Activated CD4-positive, alpha-beta T cell treated with anti-CD3 and anti-CD28 coated beads for 4 hours (primary cell): ENCODE measurements around the gene IGF1R.
A peak's percentile ranks its signal among the peaks of the same experiment; 100 is the strongest.

Experiments
- DNase-seq, 2 donors: peaks; one replicate each; pipeline ENCODE4 v3.0.0-alpha.2; 2020

IGF1R gene

DNA sequence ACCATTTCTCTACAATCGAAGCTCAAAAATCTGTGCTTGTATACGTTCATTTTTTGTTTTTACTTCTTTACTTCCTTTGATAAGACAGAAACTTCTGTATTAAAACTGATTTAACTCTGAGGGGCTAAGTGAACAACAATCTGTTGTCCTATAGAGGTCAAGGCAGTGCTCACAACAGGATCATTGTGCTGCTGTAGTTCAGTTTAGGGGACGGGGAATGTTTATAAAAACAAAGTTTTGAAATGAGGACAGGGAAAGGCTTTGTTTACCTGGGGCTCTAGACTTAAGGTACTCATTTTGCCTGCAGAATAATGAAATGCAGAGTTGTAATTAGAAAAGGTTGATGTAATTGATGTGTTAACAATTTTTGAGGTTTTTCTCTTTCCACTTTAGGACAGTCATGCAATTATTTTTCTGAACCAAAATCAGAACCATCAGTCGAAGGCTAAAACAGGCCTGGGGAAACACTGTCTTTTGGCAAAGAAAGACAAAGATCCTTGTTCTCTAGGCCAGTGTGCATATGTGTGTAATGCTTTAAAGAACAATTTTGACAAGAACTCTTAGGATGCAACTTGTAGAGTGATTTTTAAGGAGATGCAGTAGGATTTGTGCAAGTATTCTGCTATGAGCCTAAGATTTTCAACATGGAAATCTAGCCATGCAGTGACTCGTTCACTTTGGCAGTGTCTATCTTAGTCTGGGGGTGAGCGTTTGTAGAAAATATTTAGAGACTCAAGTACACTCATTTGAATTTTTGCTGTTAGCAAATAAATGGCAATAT is 194.0 kb downstream of the IGF1R start:
- no peak for DNase-seq

DNA sequence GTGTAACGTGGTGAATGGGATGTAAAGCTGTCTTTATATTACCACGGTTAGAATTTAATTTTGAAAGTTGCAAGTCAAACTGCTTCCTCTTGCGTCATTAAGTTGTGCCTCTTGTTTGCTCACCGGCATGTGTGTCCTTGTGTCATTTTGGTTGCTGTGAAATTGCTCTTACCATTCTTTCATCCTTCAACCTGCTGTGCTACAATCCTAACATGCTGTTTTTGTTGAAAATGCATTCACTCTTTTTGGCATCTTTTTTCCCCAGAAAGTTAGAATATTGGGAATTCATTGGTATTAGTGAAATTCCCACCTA is 194.6 kb downstream of the IGF1R start:
- DNase-seq, result no peak

DNA sequence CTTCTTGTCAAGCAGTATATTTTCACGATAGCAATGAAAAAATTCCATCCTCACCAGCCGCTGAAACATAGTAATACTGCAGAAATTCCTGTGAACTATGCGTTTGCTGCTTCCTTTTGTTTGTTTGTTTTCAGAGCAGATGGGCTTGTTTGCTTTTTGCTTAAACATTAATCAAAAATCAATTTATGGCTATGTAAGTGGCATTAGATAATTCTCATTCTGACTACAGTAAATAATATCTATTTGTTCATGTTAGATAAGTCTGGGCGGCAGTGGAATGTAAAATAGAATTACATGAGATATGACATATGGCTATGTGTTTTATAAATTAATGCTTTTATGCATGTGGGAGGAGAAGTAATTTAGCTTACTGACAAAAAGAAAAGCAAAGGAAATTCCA is 195.5 kb downstream of the IGF1R start:
- DNase-seq, result no peak

DNA sequence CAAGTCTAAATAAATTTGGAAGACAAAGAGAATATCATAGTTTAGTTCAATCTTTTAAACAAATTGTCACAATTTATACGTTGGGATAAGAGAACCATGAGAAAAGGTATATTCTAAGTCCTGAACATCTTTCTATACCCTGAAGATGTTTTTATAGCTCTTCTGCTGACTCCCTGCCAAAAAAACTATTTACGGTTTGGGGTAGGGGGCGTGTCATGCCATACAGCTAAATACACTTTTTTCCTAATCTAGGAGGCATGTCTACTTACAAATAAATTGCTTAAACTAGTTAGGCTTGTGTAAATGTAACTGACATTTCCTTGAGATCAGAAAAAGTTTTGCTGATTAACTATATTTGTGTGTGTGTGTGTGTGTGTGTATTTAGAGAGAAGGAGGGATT is 195.9 kb downstream of the IGF1R start:
- no peak for DNase-seq

DNA sequence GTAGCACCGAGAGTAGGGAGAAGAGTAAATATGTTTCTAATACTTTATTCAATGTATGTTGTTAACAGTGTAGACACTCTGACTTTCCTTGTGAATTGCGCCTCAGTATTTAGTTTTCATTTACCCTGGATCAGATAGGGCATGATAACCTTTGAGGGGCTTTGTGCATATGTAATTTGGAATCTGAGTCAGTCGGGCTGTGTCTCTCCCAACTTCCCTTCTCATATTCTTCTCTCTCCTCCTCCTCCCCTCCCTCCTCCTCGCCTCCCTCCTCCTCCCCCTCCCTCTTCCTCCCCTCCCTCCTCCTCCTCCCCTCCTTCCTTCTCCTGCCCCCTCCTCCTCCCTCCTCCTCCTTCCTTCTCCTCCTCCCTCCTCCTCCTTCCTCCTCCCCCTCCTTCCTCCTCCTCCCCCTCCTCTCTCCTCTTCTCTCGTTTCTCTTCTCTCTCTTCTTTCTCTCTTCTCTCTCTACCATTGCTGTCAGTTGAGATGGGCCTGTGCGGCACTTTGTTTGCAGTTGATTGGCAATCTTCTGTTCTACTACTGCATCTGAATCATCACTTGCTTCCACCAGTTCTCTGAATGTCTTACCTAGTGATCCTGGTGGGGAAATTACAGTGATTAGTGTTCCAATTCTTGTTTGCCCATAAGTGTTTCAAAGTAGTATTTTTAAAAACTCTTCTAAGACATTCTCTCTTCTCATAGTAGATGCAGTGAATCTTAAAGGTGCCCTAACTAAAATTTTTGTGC is 197.0 kb downstream of the IGF1R start:
- no peak for DNase-seq

DNA sequence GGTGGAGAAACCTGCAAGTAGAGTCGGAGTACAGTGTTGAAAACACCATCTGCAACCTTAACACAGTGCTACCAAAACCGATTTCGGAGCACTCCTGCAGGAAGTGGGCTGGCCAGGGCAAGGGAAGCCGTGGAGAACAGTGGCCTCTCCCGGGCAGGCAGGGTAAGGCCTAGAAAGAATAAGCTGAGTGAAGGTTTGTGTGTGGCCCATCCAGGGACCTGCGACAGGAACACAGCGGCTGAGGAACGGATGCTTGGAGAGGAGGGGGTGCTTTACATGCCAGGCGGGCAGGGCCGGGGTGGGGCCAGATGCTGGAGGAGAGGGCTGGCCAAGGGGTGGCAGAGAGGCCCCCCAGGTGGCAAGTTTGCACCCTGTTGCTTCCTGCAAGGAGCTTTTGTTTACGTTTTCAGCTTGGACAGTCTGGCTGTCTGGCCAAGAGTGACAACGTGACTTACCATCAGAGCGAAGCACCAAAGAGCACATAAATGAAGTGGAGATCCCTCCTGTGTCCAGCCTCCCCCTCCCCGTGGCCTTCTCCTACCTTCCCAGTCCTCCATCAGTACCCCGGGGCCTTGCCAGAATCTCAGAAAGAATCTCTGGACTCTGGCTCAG is 202.7 kb downstream of the IGF1R start:
- DNase-seq, result peak; percentile 45 to 46

DNA sequence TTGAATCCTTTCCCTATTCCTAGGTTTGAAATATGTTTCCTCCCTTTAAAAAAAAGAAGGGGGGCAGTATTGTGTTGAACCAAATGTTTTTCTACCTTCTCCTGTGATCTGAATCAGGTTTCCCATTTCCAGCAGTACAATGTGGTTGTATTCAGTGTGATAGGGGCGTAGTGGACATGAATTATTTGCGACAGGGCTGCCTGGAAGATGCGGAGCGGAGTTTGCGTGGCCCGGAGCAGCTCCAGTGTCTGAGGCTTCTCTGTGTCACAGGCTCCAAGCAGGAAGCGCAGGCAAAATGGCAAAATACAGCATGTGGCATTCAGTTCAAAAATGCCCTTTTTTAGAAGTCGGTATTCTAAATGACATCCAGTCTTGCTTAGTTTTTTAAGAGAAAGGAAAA is 204.8 kb downstream of the IGF1R start:
- peak; percentile 31 to 59 for DNase-seq

DNA sequence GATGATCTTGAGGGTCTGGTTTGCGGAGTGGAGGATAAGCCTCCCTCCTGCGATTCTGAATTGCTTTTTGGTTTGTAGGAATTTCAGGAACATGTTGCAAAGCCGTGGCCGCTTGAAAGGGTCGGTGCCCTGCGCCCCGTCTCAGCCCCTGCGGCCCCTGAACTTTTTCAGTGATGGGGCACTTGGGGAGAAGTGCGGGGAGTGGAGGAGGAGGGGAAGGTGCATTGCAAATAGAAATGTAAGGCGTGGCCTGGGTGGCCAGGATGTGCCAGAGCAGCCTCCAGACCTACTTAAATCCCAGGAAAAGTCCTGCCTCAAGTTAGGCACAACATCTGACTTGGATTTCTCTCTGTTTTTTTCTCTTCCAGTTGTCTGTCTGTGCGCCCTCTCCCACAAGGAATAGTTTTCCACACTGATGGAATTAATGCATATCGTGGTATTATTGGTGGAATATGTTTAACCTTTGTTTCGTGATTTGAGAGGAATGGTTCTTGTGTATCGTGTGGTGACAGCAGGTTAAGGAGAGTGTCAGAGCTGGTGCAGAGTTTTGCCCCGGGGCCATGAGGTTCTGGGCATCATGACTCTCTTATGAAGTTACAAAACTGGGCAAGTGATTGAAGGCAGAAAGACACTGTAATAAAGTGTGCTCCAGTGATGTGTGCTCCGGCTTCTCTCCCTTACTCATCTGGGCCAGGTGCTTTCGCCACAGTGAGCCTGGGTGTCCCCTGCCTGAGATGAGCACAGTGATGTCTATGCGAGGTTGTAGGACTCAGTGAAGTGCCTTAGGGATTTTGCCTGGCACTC is 205.5 kb downstream of the IGF1R start:
- DNase-seq, result no peak

DNA sequence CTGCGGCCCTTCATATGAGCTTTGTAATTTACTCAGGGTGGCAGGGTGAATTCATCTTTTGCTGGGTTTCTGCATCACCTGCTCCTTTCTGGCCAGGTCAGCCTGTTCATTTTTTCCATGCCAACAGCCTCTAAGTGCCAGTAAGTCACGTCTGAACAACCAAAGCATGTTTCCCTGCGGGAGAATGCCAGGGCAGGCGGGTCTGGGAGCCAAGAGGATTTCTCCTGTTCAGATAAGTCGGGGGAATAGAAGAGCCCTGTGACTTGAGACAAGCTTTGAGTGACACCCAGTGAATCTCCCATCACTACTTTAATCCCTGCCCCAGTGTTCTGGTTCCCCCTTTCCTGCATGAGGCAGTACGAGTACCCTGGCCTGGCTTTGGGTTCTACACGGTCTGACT is 206.2 kb downstream of the IGF1R start:
- DNase-seq, result no peak

DNA sequence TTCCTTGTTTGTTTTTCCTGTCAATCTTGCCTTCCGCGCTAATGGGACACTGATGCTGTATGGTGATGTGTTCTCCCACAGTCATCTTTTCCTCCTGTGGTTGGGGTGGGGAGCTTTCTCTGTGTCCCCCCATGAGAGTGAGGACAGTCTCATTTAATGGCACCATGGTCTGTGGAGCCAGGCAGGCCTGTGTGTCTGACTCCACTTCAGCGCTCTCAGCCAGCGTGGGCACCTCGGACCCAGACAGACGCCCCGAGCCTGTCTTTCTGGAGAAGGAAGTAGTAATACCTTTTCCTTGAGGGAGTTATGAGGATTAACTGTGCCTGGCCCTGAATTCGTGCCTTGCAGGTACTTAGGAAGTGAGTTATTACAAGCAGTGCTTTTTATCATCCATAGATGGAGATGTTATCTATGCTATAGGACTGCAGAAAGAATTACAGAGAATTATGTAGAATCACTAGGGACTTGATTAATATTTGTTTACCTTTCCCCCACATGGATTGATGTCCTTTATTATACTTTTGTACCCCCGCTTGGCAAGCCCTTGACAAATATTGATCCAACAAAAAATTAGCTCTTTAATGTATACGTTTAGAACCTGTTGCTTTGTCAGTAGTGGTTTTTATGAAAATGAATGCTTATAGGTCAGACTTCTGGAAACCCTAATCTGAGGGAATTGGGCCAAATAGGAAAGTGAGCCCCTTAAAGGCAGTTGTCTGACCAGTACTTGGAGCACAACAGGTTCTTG is 206.9 kb downstream of the IGF1R start:
- DNase-seq, result no peak

DNA sequence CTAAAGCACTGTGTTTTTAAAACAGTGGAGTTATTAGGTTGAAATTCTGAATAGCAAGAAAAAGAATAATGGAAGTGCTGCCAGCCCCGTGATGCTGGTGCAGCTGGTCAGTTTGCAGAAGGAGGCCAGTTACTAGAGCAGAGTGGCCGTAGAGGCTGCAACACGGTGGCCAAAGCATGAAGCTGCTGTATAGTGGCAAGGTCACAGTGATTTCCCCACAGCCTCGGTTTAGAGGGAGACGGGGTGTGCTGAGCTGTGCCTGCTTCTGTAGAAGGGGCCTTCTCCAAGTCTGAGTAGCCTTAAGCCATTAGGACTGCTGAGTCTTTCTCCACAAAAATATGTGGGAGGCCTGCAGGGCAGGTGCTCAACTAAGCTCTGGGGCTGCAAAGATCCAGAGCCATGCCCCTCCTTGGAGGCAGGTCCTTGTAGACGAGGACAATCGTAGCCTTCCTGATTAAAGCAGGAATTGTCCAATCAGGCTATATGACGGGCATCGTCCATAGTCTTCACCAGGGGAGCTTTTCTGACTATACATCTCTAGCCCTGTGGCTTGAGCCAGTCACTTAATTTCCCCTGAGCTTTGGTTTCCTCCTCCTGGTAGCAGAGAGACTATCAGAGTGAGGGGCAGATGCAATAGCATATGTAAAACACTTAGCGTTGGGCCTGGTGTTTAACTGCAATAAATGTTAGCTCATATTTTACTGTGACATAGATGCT is 207.6 kb downstream of the IGF1R start:
- DNase-seq, result no peak

DNA sequence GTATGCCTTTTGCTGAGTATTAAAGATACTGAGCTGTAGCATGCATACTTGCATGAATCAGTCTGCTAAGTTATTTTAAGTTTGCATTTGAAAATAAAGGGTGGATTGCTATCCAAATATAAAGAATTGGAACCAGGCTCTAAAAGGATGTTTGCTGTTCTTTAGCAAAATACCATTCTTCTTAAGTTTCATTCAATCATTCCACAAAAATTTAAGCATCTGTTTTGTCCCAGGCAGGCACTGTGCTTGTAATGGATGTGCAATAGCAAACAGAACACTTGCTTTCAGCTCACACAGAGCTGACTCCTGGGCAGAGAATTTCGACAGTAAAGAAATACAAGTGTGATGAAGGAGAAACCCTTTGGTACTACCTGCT is 208.2 kb downstream of the IGF1R start:
- no peak for DNase-seq

DNA sequence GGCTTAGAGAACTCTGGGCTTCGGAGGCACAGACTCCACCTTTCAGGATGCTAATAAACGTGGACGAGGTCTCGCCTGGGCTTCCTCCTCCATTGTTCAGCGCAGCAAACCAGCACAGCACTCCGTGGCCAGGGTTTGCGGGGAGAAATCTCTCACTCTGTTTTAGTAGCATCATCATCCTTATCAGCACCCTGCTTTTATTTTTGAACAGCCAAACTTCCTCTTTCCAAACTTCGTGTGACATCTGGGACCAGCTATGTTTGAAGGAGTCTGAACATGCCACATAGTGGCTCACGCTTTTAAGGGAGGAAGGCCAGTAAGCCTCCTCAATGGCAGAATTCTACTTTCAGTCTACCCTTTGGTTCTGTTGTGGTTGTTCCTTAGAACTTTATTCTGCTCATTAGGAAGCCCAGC is 210.3 kb downstream of the IGF1R start:
- DNase-seq, result no peak

DNA sequence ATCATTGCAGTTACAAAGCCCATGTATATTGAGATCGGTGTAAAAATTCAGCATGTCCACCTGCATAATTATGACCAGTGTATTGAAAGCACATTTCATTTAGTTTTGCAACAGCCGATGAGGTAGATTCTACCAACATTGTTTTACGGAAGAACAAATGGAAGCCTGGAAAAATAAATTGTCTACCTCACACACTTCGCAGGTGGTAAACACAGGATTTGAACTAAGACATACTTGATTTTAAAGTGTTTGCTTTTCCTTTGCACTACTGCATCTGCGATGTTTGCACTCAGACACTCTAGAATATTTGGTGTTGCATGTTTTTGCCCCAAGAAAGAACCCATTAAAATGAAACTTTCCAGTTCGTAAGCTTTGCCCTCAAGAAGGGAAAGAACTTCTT is 210.8 kb downstream of the IGF1R start:
- DNase-seq, result no peak

DNA sequence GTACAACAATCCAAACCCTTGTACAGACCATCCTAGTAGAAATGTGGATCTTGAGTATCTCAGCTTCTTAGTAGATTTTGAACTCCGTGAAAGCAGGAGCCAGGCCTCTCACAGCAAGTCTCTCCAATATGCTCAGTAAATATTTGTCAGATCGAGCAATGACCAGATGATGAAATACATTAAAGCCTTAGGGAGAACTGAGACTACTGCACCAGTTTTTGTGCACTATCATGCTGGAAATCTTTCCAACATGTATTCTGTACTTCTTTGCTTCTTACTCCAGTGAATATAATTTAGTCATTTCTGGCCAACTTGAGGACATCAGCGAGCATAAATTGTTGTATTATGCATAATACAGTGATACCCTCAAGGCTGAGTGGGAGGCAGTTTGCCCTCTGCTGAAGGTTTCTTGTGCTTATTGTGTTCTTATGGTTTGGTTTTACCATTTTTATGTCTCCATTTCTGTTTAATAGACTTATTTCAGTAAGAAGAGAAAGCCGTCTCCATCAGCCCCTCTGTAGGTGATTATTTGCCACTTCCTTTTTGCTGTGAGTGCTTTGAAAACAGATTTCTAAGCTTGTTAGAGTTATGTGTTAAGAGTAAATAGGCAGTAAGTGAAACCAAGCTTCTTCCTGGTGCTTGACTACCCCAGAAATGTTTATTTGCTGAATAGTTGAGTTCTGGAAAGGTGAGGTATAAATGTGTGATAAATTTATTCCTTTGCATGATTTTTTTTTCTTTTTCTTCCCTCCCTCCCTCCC is 212.1 kb downstream of the IGF1R start:
- no peak for DNase-seq

DNA sequence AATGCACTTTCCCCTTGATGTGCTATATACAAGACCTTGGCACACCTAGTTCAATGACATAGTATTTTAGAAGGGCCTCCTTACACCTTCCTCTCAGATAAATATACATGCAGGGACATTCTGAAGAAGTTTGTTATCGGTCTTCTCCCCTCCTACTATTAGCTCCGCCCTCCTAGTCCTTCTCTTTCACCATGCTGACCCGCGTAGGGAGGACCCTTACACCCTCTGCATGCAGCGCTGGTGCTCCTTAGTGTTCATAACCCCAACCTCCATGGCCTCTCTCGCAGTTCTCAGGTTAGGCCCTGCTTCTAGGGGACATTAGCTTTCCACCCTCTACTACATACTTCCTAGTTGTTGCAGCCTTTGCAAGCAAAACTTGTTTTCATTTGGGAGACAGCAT is 212.8 kb downstream of the IGF1R start:
- no peak for DNase-seq

DNA sequence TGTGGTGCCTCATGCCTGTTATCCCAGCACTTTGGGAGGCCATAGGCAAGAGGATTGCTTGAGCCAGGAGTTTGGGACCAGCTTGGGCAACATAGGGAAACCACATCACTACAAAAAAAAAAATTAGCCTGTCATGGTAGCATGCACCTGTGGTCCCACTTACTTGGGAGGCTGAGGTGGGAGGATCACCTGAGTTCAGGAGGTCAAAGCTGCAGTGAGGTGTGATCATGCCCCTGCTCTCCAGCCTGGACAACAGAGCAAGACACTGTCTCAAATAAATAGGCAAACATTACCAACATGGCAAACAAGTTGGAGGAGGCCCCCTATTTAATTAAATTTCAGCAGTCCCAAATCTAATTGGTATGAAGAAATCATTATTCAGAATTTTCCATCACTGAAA is 215.6 kb downstream of the IGF1R start:
- no peak for DNase-seq

DNA sequence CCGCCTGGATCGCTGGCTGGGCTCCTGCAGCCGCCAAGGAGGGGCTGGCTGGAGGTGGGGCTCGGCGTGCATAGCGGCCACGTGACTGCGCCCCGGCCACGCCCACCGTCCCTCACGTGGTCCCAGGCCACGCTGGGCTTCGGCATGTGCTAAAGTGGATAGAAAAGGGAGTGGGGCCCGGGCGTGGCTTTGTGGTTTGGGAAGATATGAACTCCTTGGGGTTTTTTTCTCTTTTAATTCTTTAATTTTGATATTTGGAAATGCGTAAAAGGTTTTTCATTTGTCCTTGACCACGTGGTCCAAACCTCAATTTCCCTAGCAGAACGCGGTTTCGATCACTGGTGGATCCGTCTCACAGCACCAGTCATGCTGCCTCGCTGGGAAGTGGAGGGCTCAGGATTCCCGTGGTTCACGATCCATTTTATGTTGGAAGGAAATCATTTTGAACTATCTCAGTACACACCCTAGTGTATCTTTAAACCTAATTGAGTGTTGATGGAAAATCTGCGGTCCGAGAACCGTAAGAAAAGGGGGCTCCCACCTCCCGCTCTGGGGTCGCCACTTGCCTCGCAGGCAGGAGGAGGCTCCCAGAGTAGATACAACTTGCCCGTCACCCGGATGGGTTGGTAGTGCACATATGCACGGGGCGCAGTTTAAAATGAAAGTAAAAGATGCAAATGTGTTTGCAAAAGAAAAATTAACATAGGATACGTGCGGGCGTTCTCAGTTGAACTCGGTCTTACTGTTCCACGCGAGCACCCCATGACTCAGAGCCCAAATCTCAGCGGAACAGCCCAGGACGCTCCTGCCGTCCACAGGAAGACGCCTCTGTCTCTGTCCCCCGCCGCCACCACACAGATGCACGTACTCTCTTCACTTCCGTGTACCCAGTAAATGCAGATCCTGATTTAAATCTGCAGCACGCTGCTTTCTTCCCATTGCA is 217.3 kb downstream of the IGF1R start:
- DNase-seq, result peak; percentile 69 to 71

DNA sequence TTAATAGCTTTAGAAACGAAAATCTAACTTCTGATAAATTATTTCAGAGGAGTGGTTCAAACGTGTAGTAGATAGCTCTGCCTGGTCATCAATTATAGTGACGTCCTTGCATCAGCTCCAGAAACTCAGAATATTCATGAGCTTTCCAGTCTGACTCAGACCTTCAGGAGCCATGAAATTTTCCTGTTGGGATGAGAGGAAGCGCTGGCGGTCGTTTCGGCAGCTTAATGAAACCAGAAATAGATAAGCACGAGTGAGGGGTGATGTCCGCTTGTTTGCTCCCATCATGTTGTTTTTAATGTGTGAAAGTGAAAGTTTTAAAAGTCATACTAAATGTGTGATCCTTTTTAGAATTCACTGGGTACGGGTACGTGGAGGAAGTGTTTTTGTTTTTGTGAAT is 218.2 kb downstream of the IGF1R start:
- no peak for DNase-seq

DNA sequence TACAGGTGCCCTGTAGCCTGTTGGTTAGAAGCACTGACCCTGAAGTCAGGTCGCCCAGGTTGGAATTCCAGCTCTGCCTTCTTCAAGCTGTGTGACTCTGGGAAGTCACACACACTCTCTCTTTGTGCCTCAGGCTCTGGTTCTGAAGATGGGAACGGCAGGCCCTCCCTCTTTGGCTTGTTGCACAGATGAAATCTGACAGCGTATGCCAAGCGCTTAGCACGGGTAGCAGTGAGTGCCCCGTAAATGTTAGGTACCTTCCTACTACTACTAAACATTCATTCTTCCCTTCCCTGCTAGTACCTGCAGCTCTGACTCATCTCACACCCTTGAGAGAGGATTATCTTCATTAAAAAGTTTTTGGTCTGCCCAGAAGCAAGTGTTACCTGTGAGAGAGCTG is 220.2 kb downstream of the IGF1R start:
- no peak for DNase-seq
